Vagina (tissue), 2 donors: ENCODE results near the gene GYPC. TPM values are rescaled to one million over a fixed set of nuclear protein-coding genes. Genes with fewer than 3 reads are reported as not detected.

Experiments used
- DNase-seq, 2 donors: peaks; one replicate each; pipeline ENCODE4 v3.0.0-alpha.2; 2017; ENCODE audit errors: extremely low spot score in 2 of 2
- H3K27ac ChIP-seq: fragments of 200-600 bp; sonication (generic); one replicate; pipeline ENCODE4 v1.5.1; 2019
- H3K27me3 ChIP-seq: fragments of 200-600 bp; sonication (generic); one replicate; pipeline ENCODE4 v1.5.1; 2019
- H3K36me3 ChIP-seq, 2 donors: fragments of 200-600 bp; sonication (generic); one replicate each; pipeline ENCODE4 v1.5.1; 2017 to 2019
- H3K4me1 ChIP-seq: fragments of 200-600 bp; sonication (generic); one replicate; pipeline ENCODE4 v1.5.1; 2019
- H3K4me3 ChIP-seq, 2 donors: fragments of 200-600 bp; sonication (generic); 1 replicate in 1 of 2; 2 replicates in 1 of 2; pipeline ENCODE4 v1.5.1; 2016 to 2019
- H3K9me3 ChIP-seq: fragments of 200-600 bp; sonication (generic); one replicate; pipeline ENCODE4 v1.5.1; 2019
- POLR2A ChIP-seq, 2 donors: fragments of 450-650 bp; IDR thresholded peaks; one replicate each; pipeline ENCODE4 v1.6.1; 2017; ENCODE audit warnings: antibody characterized with exemption in 2 of 2, mild to moderate bottlenecking in 2 of 2, moderate library complexity in 2 of 2
- POLR2AphosphoS5 ChIP-seq, 2 donors: sonication (generic); formaldehyde crosslinking; IDR thresholded peaks; one replicate each; pipeline ENCODE4 v1.9.0; 2017; ENCODE audit warnings: antibody characterized with exemption in 2 of 2, mild to moderate bottlenecking in 2 of 2, low read depth in 1 of 2; ENCODE audit not compliant: insufficient read depth in 1 of 2
- intact Hi-C: fragments of 100-400 bp; cut with DNase I; formaldehyde crosslinking; loops from one replicate; pipeline ENCODE4 v1.15.1; 2023
- total RNA-seq: library from RNA; depleted of rRNA; stranded (reverse); fragments of >200 nt; gene quantifications from one replicate; pipeline ENCODE4 v1.2.3, GENCODE V29; 2016
- TF ChIP-seq, protein P1 (sequence below), 3 experiments: fragments of 450-650 bp in 2 of 3; fragments of 200-600 bp in 1 of 3; sonication (generic) in 1 of 3; IDR thresholded peaks; one replicate each; pipeline ENCODE4 v1.5.1; 2017 to 2019; ENCODE audit warnings: antibody characterized with exemption in 3 of 3, mild to moderate bottlenecking in 2 of 3, moderate library complexity in 2 of 3

Gene GYPC
- total RNA-seq, 1 donor from 2014 or later = 84.2 TPM

DNA sequence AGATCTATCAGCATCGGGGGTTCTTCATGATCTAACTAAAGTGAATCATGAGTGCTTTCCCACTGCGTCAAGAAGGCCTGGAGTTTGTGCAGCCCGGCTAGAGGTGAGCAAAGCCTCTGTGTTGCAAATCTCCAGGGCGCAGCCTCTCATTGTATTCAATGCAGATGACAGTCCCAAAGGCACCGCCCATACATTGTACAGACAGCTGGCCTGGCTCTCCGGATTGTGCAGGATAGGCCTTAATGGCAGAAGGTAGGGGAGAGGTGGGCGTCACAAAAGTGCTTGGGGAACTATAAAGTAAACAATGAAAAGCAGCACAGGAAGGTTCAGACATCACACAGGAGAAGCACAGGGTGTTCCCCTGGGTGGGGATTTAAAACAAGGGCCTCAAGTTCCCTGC lies 907 bp upstream of the GYPC start:
- Histone ChIP-seq H3K4me3 (peak overlapping the region; percentile 64 to 65), H3K9me3 (no peaks in the 10 kb centered on the region), H3K36me3 (no peaks in the 10 kb centered on the region), H3K27me3 (no peaks in the 10 kb centered on the region), H3K27ac (peak overlapping the region; percentile 92), H3K4me1 (peaks cover 35% of the 10 kb centered on the region)
- TF ChIP-seq, protein P1, sequence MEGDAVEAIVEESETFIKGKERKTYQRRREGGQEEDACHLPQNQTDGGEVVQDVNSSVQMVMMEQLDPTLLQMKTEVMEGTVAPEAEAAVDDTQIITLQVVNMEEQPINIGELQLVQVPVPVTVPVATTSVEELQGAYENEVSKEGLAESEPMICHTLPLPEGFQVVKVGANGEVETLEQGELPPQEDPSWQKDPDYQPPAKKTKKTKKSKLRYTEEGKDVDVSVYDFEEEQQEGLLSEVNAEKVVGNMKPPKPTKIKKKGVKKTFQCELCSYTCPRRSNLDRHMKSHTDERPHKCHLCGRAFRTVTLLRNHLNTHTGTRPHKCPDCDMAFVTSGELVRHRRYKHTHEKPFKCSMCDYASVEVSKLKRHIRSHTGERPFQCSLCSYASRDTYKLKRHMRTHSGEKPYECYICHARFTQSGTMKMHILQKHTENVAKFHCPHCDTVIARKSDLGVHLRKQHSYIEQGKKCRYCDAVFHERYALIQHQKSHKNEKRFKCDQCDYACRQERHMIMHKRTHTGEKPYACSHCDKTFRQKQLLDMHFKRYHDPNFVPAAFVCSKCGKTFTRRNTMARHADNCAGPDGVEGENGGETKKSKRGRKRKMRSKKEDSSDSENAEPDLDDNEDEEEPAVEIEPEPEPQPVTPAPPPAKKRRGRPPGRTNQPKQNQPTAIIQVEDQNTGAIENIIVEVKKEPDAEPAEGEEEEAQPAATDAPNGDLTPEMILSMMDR (IDR thresholded peaks at IDR 0.05) = no peak
- TF ChIP-seq POLR2AphosphoS5 (IDR thresholded peaks at IDR 0.05; ENCODE audit: insufficient read depth in 1 of 2, low read depth in 1 of 2) (no peak), POLR2A (IDR thresholded peaks at IDR 0.05) (no peak)
- peak; percentile 49 to 87 for DNase-seq
- intact Hi-C loops = no loop called here

DNA sequence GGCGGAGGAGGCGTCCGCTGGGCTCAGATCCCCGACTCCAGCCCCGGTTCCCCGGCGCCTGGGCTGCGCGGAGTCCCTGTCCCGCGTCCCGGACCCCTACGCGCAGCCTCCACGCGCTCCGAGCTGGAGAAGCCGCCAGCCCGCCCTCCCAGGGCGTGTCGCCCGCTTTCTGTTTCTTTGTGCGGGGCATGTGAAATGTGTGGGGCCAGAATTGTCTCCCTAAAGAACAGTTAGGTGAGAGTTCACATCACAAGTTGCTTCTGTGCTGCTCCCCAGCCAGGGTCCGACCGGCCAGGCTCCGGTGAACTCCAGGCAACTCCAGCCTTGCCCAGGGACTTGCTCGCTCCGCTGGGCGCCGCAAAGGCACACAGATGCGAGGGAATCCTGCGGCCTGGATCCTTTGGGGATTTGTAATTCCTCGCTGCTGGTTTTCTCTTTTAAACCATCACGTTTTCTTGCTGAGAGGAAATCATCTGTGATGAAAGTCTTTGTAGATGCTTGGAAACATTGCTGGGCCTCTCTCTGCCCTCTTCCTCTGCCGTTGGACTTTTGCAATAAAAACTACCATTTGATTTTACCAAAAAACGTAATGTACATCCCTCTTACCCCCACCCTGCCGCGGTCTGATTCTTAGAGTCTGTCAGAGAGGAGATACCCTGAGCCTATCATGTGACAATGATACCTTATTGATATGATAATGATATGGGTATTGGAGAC lies 631 bp downstream of the GYPC start:
- TF ChIP-seq, protein P1 (IDR thresholded peaks at IDR 0.05) = no peak
- TF ChIP-seq POLR2AphosphoS5 (IDR thresholded peaks at IDR 0.05; ENCODE audit: insufficient read depth in 1 of 2, low read depth in 1 of 2) = no peak
- TF ChIP-seq POLR2A (IDR thresholded peaks at IDR 0.05) = no peak
- peak in 1 of 2 donors; percentile 85 for DNase-seq
- Histone ChIP-seq H3K27me3 (no peaks in the 10 kb centered on the region), H3K9me3 (no peaks in the 10 kb centered on the region), H3K36me3 (no peaks in the 10 kb centered on the region), H3K4me3 (peak overlapping the region; percentile 64 to 65), H3K27ac (peak overlapping the region; percentile 92), H3K4me1 (peaks cover 49% of the 10 kb centered on the region)
- intact Hi-C loops = no loop called here

DNA sequence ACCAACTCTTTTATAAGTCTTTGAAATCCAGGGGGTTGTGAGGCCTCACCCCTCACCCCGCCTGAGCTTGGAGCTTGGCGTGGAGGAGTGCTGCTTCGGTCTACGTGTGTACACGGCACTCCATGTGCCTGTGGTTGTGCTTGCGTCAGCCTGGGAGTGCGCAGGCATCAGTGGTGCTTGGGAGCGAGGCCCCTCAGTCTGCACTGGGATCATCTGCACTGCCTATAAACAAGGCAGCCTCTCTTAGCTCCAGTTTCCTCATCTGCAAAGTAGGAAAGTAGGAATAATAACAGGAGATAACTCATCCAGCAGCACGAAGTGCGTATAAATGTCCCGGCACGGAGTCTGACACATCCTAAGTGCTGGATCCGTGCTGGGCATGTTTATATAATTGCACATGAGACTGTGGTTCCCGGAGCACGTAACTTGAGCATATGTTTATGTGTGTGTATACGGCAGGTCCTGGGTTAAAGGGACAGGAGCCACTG lies 1.2 kb downstream of the GYPC start:
- intact Hi-C loops = no loop called here
- TF ChIP-seq POLR2AphosphoS5 (IDR thresholded peaks at IDR 0.05; ENCODE audit: insufficient read depth in 1 of 2, low read depth in 1 of 2) (peak; percentile 14 to 67), POLR2A (IDR thresholded peaks at IDR 0.05) (peak in 1 of 2 donors; percentile 42)
- TF ChIP-seq, protein P1 (IDR thresholded peaks at IDR 0.05) = no peak
- H3K36me3 ChIP-seq = no peaks in the 10 kb centered on the region
- H3K4me3 ChIP-seq = peak overlapping the region; percentile 64 to 65
- H3K4me1 ChIP-seq = peaks cover 55% of the 10 kb centered on the region
- no peaks in the 10 kb centered on the region for H3K9me3 ChIP-seq
- H3K27ac ChIP-seq = peak overlapping the region; percentile 92
- no peak for DNase-seq
- H3K27me3 ChIP-seq = no peaks in the 10 kb centered on the region

DNA sequence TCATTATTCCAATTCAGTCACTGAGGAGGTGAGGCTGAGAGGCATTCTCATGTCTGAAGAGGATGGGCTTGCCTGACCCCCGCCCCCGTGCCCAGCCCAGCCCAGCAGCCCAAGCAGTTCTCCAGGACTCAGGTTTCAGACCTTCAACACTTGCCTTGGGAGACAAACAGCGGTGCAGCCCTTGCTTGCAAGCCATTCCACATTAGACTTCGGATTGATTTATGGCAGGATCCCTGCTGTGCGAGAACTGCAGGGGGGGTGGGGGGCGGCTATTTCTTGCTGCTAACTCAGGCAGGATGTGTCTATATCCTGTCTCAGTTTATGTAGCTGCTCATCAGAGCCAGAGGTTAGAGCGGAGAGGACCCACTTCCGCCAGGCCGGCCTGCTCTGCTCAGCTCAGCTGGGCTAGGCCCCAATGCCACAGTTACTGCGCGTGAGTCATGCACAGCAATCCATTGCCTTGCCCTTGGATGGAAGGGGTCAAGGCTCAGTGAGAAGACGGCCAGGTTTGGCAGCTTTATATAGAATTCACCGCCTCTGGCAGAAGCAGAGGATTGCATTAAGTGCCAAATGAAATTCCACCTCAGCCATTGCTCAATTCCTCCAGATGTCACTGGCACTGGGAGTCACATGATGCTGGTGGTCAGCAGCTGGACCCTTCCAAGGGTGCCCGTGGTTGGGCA lies 1.8 kb downstream of the GYPC start:
- H3K36me3 ChIP-seq = no peaks in the 10 kb centered on the region
- H3K27ac ChIP-seq = peak overlapping the region; percentile 92
- TF ChIP-seq, protein P1 (IDR thresholded peaks at IDR 0.05) = no peak
- TF ChIP-seq POLR2A (IDR thresholded peaks at IDR 0.05) (peak in 1 of 2 donors; percentile 13), POLR2AphosphoS5 (IDR thresholded peaks at IDR 0.05; ENCODE audit: insufficient read depth in 1 of 2, low read depth in 1 of 2) (peak in 1 of 2 donors; percentile 89)
- H3K4me1 ChIP-seq = peaks cover 60% of the 10 kb centered on the region
- peak overlapping the region; percentile 64 to 65 for H3K4me3 ChIP-seq
- H3K27me3 ChIP-seq = no peaks in the 10 kb centered on the region
- peak in 1 of 2 donors; percentile 94 for DNase-seq
- no peaks in the 10 kb centered on the region for H3K9me3 ChIP-seq
- intact Hi-C loops = no loop called here
